MG63 (cell line): ENCODE measurements around the gene PRKG1. TPM values are rescaled to one million over a fixed set of nuclear protein-coding genes. Genes with fewer than 3 reads are reported as not detected.
"Not testable (repeated sequence)": the region's sequence is repeated elsewhere in the genome, so short reads cannot be mapped to it uniquely, and the experiment has no call there.

Experiments used
- DNase-seq: peaks from one replicate; pipeline ENCODE4 v3.0.0-alpha.2; 2020
- H3K27me3 ChIP-seq: fragments of 250-450 bp; sonication (Bioruptor Pico); 2 replicates; pipeline ENCODE4 v1.5.1; 2020; ENCODE audit warnings: mild to moderate bottlenecking, moderate library complexity
- H3K36me3 ChIP-seq: fragments of 250-450 bp; sonication (Bioruptor Pico); 2 replicates; pipeline ENCODE4 v1.5.1; 2020; ENCODE audit warnings: mild to moderate bottlenecking, moderate library complexity
- H3K4me3 ChIP-seq: fragments of 250-450 bp; sonication (Bioruptor Pico); 2 replicates; pipeline ENCODE4 v1.5.1; 2020; ENCODE audit warnings: mild to moderate bottlenecking, moderate library complexity
- H3K9me3 ChIP-seq: fragments of 250-450 bp; sonication (Bioruptor Pico); 2 replicates; pipeline ENCODE4 v1.5.1; 2020; ENCODE audit warnings: mild to moderate bottlenecking, moderate library complexity
- total RNA-seq: library from RNA; depleted of rRNA; stranded (reverse); fragments of >200 nt; shearing (Covaris generic); gene quantifications from 2 replicates; pipeline ENCODE4 v1.2.3, GENCODE V29; 2014; ENCODE audit warnings: low replicate concordance

Gene PRKG1
- total RNA-seq, 1 experiment from 2014 or later, result 3.9 TPM

DNA sequence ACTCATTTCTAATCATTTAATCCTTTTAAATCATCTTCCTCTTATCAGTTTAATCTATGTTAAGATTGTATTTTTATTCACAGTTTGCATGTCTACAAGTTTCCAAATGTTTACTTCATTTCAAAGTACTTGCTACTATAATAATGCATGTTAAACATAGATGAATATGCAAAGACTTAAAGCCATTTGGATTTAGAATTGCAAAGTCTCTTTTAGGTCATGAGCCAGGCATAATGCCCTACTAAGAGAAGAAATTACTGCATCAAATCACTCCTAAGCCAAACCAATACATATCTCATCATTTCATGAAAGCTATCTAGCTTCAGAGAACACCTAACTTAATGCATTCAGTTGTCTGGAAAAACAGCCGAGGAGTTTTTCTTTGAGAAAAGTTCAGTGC lies 266.1 kb downstream of the PRKG1 start:
- no peak for DNase-seq

DNA sequence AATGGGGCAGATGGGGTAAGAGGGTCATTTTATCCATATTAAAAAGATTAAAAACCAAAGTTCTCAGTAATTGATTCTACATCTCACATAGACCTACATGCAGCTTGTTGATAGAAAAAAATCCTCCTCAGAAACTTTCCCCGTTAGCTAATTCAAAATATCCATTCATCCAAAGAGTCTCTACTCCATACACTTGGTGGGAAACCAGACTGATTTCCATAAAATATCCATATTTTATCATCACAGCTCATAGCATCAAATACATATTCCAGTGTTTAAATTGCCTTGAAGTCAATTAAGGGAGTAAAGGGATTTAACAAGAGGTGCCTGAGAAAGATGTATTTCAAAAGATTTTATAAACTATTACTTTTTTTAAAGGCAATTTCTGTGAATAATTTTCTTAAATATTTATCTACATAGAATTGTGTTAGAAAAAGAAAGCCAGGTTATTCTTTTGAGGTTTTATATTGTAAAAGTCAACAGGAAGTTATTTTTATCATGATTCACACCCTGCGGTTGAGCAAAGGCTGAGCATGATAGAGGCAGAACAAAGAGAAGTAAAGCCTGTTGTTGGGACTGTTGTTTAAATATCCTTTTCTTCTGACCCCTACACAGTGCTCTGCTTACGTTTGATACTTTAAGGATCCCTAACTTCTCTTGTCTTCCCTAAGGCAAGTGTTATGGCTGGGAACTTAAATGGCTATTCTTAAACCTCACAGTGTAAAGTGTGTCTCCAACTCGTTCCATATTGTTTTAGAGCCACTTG lies 266.7 kb downstream of the PRKG1 start:
- Histone ChIP-seq H3K27me3 (no peaks in the 10 kb centered on the region), H3K9me3 (no peaks in the 10 kb centered on the region; the same call in 1 of the 2 replicates), H3K36me3 (no peaks in the 10 kb centered on the region), H3K4me3 (no peak overlapping the region)
- DNase-seq, result no peak

More for the DNA sequence above, 266.1 kb downstream of the PRKG1 start:
- no peaks in the 10 kb centered on the region; the same call in 1 of the 2 replicates for H3K9me3 ChIP-seq
- H3K27me3 ChIP-seq, result no peaks in the 10 kb centered on the region
- H3K36me3 ChIP-seq, result no peaks in the 10 kb centered on the region
- no peak overlapping the region for H3K4me3 ChIP-seq

DNA sequence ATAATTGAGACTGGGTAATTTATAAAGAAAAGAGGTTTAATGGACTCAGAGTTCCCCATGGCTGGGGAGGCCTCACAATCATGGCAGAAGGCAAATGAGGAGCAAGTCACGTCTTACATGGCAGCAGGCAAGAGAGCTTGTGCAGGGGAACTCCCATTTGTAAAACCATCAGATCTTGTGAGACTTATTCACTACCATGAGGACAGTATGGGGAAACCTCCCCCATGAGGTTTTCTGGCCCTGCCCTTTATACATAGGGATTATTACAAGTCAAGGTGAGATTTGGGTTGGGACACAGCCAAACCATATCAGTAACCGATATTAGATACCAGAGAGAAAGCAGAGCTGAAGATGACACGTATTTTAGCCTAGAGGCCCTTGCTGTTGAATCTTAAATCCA lies 267.5 kb downstream of the PRKG1 start:
- H3K9me3 ChIP-seq, DNase-seq, H3K4me3 ChIP-seq, H3K36me3 ChIP-seq, H3K27me3 ChIP-seq: not testable (repeated sequence)

GRCh38 chr10:51342381-51342780 lies 268.1 kb downstream of the PRKG1 start:
- Histone ChIP-seq H3K4me3 (no peak overlapping the region), H3K9me3 (no peaks in the 10 kb centered on the region), H3K27me3 (no peaks in the 10 kb centered on the region), H3K36me3 (no peaks in the 10 kb centered on the region)
- DNase-seq, result no peak

GRCh38 chr10:51343391-51343790 lies 269.1 kb downstream of the PRKG1 start:
- no peaks in the 10 kb centered on the region for H3K9me3 ChIP-seq
- no peak overlapping the region for H3K4me3 ChIP-seq
- no peak for DNase-seq
- no peaks in the 10 kb centered on the region for H3K36me3 ChIP-seq
- H3K27me3 ChIP-seq, result no peaks in the 10 kb centered on the region

DNA sequence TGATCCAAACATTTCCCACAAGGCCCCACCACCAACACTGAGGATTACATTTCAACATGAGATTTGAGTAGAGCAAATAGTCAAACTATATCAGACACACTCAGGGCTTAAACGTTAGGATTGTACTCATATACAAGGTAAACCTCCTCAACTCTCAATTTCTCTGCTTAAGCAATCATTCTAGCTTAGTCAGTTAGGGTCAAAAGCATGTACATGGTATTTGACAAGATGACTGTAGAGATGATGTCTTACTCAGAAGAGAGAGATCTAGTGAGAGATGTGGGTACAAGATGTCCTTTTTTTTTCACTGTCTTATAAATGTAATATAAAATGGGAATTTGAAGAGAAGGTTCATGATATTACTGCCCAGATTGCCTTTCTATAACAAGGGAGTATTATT lies 270.1 kb downstream of the PRKG1 start:
- H3K27me3 ChIP-seq, result no peaks in the 10 kb centered on the region
- no peak for DNase-seq
- no peaks in the 10 kb centered on the region for H3K9me3 ChIP-seq
- H3K4me3 ChIP-seq, result no peak overlapping the region
- H3K36me3 ChIP-seq, result no peaks in the 10 kb centered on the region

DNA sequence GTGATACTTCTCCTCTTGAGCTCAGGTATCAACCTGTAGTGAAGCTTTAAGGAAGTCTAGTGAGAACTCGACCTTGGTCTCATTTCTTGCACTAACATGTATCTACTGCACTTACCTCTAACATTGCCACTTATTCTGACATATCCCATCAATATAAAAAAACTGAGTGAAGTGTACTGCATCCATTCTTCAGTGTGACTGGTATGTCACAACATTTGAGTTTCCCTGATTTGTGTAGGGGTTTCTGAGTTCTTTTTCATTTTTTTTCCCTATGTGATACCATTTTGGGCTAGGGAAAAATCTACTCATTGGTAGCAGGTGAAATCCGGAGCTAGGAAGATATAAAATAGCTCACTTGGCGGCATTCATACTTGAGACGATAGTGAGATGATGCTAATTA lies 274.3 kb downstream of the PRKG1 start:
- Histone ChIP-seq H3K36me3 (no peaks in the 10 kb centered on the region), H3K9me3 (no peaks in the 10 kb centered on the region), H3K4me3 (no peak overlapping the region), H3K27me3 (no peaks in the 10 kb centered on the region)
- no peak for DNase-seq

DNA sequence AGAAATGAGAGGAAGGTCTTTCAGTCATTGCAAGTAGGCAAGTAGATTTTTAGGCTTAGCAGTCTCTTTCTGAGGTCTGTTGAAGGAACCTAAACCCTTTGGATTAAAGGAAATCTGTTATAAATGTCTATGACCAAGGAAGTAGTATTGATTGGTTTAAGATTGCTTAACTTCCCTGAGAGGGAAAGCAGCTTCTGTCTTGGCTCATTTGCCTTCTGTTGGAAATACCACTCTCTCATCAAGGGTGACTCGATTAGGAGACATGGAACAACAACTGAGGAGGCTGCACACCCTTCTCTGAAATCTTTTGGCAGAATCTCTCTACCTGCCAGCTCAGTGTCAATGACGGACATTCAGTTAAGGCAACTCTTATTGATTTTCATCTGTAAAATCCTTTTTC lies 282.9 kb downstream of the PRKG1 start:
- H3K27me3 ChIP-seq, result no peaks in the 10 kb centered on the region
- no peaks in the 10 kb centered on the region for H3K36me3 ChIP-seq
- no peak overlapping the region for H3K4me3 ChIP-seq
- no peak for DNase-seq
- no peaks in the 10 kb centered on the region for H3K9me3 ChIP-seq

DNA sequence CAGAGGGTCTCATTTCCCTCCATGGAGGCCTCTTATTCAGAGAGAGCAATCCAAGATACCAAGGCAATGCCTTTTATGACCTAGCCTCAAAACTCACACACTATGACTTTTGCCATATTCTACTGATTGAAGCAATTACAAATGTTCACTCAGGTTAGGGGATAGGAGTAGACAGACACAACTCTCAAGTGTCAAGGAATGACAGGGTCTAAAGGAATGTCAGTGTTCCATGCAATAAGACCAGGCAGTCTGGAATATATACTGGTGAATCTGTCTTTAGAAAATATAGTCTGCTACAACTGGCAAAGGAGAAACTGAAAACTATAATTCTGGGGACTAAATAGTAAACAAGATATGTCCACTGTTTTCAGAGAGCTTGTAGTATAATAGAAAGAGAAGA lies 283.9 kb downstream of the PRKG1 start:
- DNase-seq, result no peak
- Histone ChIP-seq H3K4me3 (no peak overlapping the region), H3K27me3 (no peaks in the 10 kb centered on the region), H3K36me3 (no peaks in the 10 kb centered on the region), H3K9me3 (no peaks in the 10 kb centered on the region)

- no peak for DNase-seq
- no peaks in the 10 kb centered on the region for H3K27me3 ChIP-seq
- no peaks in the 10 kb centered on the region for H3K36me3 ChIP-seq
- no peaks in the 10 kb centered on the region for H3K9me3 ChIP-seq
- no peak overlapping the region for H3K4me3 ChIP-seq
Measured at GRCh38 chr10:51363415-51363814, 289.1 kb downstream of the PRKG1 start.

GRCh38 chr10:51364674-51365073 lies 290.4 kb downstream of the PRKG1 start:
- DNase-seq, result no peak
- H3K9me3 ChIP-seq, result no peaks in the 10 kb centered on the region
- no peaks in the 10 kb centered on the region for H3K36me3 ChIP-seq
- H3K27me3 ChIP-seq, result no peaks in the 10 kb centered on the region
- no peak overlapping the region for H3K4me3 ChIP-seq

DNA sequence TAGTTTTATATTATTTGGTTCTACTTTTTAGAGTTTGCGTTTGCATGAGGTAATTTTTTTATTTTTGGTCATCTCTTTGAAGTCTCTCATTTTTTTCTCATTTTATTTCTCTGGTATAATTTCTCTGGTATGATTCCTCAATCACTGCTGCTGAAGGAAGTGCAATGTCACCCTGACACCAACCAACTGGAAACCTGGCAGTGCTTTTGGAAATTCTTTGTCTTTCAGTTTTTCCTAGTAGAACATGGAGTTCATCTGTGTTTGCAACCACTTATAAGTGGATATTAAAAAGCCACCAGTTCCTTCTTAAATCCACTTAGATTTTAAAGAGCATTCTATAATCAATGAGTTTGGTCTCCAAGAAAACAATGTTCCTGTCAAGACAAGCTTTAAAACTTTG lies 291.8 kb downstream of the PRKG1 start:
- no peak for DNase-seq
- Histone ChIP-seq H3K36me3 (no peaks in the 10 kb centered on the region), H3K27me3 (no peaks in the 10 kb centered on the region), H3K9me3 (no peaks in the 10 kb centered on the region), H3K4me3 (no peak overlapping the region)

- no peak overlapping the region for H3K4me3 ChIP-seq
- no peaks in the 10 kb centered on the region for H3K9me3 ChIP-seq
- H3K27me3 ChIP-seq, result no peaks in the 10 kb centered on the region
- no peak for DNase-seq
- H3K36me3 ChIP-seq, result no peaks in the 10 kb centered on the region
Measured at GRCh38 chr10:51367127-51367526, 292.8 kb downstream of the PRKG1 start.

DNA sequence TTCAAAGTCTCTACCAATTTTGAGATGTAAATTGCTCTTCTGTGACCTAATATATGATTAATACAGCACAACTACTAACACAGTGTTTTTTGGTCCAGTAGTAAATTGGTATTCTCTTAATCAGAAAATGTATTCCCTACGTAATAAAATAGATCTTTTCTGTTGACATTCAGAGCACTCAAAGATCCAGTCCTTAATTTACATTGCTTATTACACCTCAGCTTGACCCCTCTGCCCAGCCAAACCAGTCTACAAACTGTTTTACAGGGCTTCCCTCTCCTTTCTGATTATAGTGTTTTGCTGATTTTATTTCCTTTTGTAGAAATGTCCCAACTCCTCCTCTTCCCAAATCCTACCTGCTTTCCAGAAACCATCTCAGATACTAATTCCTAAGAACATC lies 293.4 kb downstream of the PRKG1 start:
- no peak overlapping the region for H3K4me3 ChIP-seq
- no peaks in the 10 kb centered on the region for H3K27me3 ChIP-seq
- no peak for DNase-seq
- H3K36me3 ChIP-seq, result no peaks in the 10 kb centered on the region
- no peaks in the 10 kb centered on the region for H3K9me3 ChIP-seq

DNA sequence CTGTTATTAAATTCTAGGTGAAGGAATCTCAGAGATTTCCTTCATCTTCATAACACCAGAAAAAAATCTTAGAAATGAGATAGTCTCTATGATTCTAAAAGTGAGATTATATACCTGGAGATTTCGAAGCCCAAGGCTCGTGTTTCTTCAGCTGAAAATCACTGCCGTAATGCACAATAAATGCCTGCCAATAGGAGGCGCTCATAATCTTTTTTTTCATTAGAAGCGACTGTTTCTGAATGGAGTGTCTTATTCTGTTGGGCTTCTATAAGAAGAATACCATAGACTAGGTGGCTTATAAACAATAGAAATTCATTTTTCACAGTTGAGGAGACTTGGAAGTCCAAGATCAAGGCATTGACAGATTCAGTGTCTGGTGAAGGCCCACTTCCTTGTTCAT lies 294.7 kb downstream of the PRKG1 start:
- Histone ChIP-seq H3K4me3 (no peak overlapping the region), H3K27me3 (no peaks in the 10 kb centered on the region), H3K9me3 (no peaks in the 10 kb centered on the region), H3K36me3 (no peaks in the 10 kb centered on the region)
- no peak for DNase-seq

GRCh38 chr10:51369903-51370302 lies 295.6 kb downstream of the PRKG1 start:
- Histone ChIP-seq H3K27me3 (no peaks in the 10 kb centered on the region), H3K4me3 (no peak overlapping the region), H3K9me3 (no peaks in the 10 kb centered on the region), H3K36me3 (no peaks in the 10 kb centered on the region)
- peak; percentile 74 for DNase-seq

DNA sequence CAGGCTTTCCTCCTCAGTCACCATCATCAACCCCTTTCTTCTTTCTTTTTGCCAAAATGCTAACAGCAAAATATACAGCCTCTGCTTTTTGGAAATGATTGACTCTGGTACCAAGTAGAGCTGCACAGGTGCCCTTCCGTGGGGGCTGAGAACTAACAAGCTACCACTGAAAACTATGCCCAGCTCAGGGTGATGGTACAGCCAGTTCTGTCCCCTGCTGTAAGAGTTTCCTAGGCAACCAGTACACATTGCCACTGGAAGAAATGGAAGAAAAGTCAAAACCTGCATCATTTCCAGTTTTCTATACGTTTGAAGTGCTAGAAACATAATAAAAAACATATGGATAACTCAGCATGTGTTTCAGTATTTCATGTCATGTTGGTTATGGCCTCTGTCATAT lies 297.5 kb downstream of the PRKG1 start:
- no peak for DNase-seq
- Histone ChIP-seq H3K27me3 (no peaks in the 10 kb centered on the region), H3K4me3 (no peak overlapping the region), H3K9me3 (no peaks in the 10 kb centered on the region), H3K36me3 (no peaks in the 10 kb centered on the region)

DNA sequence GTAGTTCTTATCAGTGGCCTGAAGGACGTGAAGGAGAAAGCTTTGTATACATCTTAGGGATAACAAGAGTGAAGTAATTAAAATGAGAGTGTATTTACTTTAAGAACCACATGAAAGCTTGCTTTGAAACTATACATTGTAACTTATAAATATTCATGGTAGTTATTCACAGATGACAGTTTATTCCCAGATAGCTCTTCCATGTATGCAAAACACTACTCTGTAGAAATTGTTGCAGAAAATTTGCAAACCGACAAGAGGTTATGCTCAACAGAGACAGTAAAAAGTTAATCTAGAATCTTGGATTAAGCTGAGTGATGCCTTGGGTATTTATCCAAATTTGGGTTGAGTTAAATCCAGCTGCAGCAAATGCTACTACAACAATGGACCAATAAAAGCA lies 301.5 kb downstream of the PRKG1 start:
- no peak for DNase-seq
- H3K9me3 ChIP-seq, result no peaks in the 10 kb centered on the region
- no peaks in the 10 kb centered on the region for H3K27me3 ChIP-seq
- H3K4me3 ChIP-seq, result no peak overlapping the region
- H3K36me3 ChIP-seq, result no peaks in the 10 kb centered on the region; the same call in 1 of the 2 replicates
